DMS53 (cell line): ENCODE results near the gene ENOX1.

Experiments
- DNase-seq: peaks from one replicate; lab custom pipeline; 2025; lab: John Stamatoyannopoulos, UW

ENOX1 gene

DNA sequence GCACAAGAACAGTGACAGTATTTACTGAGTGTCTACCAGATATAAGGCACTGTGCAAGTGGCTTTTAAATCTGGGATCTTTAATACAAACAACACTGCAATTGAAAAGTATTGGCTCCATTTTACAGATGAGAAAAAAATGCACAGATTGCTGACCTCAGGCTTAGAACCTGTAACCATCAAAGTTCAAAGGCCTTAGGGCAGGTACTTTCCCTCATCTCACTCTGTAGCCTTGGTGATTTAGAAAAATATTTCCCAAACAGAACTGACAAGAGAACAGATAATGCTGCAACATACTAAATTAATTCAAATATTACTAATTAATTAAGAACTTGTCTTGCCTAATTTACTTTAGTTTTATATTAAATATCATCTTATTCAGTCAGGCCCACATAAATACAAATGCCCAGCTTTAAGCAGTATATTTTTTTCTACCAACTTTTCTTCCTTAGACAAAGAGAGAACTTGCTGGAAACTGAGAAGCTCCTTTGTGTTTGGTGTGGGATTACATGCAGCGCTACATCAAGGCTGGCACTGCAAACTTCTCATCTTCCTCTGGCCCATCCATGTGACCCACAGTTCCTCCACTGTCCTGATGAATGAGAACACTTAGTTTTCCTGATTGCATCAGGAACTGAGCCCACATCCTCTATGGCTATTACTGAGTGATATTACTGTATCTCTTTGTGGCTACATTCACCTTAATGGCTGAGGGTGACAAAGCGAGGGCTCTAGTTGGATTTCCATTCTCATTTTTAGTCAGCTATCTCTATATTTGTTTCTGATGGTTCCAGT lies 302.1 kb downstream of the ENOX1 start:
- DNase-seq: peak; percentile 2

DNA sequence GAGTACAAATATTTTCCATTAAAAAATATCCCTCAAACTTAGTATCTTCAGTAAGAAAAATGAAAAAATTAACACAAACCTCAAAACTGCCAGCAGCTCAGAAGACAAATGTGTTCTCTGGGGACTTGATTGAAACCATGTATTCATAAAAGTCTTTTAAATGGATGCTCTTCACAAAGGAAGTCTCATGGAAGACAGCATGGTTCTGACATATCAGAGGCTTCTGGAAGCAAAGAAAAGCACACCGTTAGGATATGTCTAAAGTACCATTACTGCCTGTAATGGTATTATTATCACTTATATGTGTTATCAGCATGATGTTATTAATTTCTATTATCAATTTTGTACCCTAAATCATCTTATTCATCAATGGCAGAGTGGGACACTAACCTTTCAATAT lies 302.8 kb downstream of the ENOX1 start:
- no peak for DNase-seq

DNA sequence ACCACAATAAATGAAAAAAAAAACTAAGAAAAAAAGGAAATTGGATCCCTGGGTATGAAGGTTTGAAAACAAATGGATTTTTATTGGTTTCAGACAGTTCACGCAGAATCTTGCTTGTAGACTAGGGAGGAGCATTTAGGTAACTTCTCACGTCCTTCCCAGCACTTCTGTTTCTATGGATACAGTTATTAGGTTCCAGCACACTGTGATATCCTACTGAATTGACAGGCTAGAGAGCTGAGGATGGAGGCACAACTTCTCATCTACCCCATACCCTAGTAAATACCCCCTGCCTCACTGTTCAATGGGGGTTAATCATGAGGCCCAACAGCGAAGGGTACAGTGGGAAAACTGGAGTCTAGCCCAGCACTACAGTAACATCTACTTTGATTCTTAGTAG lies 304.1 kb downstream of the ENOX1 start:
- no peak for DNase-seq

DNA sequence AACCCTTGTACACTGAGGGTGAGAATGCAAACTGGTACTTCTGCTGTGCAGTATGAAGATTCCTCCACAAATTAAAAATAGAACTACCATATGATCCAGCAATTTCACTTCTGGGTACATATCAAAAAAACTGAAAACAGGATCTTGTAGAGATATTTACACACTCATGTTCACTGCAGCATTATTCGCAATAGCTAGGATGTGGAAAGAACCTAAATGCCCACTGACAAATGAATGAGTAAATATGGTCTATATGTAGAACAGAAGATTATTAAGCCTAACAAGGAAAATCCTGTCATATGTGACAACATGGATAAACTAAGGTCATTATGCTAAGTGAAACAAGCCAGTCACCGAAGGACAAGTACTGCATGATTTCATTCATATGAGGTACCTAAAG lies 304.7 kb downstream of the ENOX1 start:
- DNase-seq: no peak

DNA sequence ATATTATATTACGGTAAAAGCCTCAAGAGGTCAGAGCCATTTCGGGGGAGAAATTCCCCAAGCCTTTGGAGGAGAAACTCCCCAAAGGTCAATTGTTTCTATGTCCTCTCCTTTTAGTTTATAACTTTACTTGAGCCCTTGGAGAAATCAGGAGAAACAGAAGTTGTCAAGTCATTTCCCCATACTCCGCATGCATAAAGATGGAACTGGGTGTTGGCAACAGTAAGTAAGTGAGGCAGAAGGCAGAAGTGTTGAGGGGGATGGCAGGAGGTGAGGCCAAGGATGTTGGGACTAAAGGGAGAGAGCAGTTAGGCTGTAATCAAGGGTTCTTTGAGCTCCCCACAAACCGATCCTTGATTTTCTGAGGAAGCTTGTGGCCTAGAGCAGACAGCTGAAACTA lies 307.9 kb downstream of the ENOX1 start:
- DNase-seq: no peak

DNA sequence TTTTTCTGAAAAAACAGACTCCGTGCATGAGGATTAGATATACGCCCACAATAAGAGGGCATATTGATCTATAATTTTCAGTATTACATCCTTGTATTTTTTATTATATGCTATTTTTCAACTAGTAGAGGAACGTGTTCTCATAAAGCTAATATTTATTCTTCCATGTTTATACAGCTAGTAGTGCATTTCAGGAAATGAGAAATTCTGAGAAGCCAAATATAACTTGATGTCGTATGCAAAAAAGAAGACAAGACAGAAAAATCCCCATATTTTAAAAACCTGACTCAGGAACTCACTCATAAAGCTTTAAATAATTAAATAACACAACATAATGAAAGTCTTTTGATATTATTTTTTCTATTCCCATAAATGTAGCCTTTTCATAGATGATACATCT lies 308.6 kb downstream of the ENOX1 start:
- DNase-seq: peak; percentile 53

DNA sequence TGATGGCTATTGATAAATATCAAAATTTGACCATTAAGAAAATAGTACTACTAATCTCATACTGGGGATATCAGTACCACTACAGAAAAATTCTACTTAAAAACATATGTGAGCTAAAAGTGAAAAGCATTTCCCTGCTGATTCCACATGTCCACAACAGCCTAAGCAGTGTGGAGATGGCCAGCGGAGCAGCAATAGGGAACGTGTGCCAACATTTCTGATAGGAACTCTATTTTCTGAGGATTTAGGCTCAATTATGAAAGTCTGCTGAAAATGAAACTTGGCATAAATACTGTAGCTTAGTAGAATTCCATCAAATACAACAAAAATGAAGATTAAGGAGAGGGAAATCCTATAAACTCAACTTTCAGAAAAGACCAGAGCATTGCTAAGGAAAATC lies 311.6 kb downstream of the ENOX1 start:
- DNase-seq: no peak

DNA sequence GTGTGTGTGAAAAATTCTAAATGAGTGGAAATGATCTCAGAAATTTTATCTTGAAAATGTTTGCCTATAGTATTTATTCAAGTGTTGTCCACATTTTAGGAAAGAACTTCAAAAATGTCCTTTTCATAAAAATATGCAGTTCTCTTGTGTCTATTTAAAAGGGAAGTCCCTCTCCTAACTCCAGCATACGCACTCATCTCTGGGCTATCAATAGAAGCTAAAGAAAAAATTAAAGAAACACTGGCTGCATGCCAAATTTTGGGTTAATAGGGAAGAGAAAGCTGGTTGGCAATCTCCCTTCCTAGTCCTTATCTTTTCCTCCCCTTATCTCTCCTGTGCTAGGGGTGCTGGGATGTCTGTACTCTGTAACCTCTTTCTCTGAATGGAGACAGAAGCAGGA lies 313.3 kb downstream of the ENOX1 start:
- DNase-seq: peak; percentile 4

DNA sequence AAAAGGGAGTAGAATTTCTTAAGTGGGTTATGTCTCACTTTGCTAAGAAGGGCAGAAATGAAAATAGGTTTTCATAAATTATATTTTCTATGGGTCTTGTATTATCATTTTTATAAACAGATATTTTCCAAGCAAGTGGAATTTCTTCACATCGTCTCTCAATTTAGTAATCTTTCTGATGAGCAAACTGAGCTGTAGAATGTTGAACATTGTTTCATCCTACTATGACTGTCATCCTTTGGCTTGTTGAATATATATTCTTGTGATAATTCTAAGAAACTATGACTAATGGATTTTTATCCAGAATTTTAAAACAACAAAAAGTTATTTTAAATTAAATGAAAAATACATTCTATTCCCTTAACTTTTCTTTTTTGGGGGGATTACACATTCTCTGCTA lies 313.8 kb downstream of the ENOX1 start:
- DNase-seq: no peak

DNA sequence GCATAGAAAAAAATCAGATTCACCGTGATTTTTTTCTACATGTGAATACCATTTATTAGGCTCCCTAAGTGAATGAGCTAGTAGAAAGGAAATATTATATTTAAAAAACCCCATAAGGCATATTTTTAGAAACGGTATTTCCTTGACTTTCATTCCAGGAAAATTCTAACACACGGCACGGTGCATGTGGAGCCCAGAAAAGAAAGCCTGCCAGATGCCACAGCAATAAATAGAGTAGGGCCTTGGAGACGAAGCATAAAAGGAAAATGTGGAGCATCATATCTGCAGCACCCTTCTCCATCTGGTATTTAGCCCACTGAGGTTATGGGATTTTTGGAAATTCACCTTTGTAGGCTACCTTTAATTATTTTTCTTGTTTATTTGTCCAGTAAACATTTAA lies 314.4 kb downstream of the ENOX1 start:
- DNase-seq: no peak

DNA sequence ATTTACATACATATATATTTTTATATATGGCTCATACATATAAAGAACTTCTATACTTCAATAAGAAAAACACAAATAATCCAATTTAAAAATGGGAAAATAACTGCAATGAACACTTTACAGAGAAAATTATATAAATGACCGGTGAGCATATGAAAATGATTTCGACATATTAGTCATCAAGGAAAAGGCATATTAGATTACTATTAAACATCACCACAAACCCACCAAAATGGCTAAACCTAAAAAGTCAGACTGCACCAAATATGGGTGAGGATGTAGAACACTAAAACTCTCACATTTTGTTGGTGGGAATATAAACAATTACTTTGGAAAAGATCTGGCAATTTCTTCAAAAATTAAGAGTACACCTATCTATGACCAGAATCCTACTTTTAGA lies 316.2 kb downstream of the ENOX1 start:
- DNase-seq: no peak

DNA sequence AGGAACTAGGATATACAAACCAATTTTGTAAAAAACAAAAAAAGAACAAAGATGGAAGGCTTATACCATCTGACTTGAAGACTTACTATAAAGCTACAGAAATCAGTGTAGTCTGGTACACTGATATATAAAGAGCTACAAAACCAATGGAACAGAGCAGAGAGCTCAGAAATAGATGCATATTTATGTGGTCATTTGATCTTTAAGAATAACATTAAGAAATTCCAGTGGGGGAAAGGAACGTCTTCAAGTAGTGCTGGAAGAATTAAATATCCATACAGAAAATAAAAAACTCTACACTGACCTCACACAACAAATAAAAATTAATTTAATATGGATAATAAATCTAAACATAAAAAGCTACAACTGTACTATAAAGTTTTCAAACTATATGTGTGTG lies 317.0 kb downstream of the ENOX1 start:
- no peak for DNase-seq

DNA sequence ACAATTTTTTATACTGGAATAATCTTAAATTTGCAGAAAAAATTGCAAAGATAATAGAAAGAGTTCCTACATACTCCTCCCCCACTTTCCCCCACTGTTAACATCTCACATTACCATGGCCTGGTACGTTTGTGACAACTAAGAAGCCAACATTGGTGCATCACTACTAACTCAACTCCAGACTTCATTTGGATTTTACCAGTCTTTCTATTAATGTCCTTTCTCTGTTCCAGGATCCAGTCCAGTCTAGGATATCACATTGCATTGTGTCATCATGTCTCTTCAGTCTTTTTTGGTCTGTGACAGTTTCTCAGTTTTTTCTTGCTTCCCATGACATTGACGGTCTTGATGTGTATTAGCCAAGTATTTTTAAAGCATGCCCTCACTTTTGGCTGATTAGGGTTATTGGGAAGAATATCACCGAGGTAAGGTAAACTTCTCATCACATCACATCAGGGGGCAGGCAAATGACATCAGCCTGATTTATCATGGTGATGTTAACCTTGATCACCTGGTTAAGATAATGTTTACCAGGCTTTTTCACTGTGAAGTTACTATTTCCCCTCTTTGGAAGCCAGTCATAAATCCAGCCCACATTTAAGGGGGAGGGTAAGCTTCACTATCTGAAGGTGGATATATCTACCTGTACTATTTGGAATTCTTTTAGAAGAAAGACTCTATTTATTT lies 322.1 kb downstream of the ENOX1 start:
- DNase-seq: no peak

DNA sequence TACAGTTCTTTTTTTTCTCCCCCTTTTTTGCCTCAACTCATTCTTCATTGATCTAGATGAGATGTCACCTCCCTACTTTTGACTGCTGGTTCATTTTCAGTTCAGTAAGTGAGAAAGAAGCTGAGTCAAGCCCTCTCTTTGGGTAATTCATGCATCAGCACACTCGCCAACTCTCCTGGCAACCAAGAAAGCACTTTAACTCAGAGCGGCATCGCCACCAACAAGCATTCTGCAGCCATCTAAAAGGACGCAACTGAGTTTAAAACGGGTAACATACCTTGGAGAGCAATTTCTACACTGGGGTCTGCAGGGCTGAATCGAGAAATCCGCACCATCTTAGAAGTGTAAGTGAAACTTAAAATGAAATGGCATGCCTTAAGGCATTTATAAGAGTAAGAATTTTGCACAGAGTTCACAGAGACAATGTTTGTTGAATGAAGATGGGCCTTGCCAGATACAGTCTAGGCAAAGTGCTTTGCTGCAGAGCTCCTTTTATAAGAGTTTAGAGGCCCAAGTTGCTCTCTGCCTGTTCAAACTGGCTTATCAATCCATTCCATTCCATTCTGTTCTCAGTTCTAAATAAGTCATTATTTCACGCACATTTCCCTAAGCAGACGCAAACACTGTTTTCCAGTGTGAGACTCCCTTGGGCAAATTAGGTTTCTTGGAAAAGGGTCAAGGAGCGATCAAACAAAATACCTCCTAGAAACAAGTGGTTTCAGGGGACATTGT lies 338.0 kb downstream of the ENOX1 start:
- DNase-seq: no peak

DNA sequence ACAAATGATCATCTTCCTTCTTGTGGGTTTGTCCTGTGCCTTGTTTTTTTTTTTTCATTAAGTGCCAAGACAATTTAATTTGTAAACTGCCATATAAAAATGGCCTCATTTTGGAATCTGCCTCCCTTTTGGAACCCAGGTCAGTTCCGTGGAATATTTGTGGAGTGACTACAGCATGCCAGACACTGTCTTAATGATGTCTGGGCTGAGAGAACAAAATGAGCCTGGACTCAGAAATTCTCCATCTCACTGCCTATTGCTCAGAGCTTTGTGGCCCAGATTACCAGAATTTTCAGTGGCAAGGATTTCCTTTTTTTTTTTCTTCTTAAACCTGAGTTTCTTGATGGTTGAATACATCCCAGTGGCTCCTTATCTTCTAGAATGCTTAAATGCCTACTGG lies 340.6 kb downstream of the ENOX1 start:
- no peak for DNase-seq

DNA sequence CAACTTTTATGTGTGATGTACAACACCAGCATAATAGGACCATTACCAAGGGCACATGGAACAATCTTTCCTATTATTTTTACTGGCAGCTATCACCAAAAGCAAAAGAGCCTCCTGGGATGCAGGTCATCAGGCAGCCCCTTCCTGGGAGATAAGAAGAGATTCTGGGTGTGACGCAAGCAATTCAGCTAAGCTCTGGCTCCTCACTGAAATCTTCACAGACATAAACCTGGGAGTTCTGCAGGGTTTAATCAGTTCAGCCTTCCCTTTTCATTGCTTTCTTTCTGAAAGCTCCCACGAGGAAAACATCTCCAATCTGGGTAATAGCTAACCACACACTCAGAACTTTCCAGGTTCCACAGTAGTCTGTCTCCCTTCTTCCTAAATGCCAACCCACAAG lies 341.1 kb downstream of the ENOX1 start:
- DNase-seq: no peak

DNA sequence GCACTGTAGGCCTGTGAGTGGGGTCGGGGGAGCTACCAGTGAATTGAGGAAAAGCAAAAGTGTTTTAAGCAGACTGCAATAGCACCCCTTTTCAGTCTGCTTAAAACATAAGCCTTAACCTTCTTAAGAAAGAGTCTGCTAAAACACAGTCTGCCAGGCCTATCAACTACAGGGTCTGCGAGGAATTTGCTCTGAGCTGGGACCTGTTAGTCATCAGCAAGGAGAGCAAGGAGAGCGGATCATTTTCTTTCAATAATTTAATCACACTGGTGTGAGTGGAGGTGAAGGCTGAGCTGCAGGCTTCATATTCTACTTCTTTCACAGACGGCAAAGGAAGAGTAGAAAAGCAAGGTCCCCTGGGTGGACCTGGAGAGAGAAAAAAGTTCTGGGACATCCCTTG lies 342.7 kb downstream of the ENOX1 start:
- no peak for DNase-seq

DNA sequence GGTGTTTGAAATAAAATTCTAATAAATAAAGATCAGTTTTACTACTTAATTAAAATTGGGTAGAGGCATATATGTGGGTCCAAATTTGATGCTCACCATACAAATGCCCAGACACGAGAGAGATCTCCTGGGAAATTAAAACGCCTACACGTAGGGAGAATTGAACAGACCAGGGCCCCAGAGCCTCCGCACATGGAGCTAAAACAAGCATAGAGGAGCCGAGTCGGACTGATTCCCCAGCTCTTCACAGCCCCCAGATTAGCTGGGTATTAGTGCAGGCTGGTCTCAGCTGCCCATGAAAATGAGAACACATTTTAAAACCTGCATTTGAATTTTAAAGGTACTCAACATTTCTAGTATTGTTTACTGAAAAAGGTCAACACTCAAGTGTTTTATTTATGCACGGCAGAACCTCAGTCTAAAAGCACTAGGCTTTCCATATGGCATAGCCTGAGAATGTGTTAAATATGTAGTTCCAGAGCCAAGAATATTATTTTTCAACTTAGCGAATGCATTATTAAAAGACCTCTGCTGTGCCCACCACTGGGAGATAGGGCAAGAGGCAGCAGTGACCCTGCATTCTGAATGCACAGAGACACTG lies 344.8 kb downstream of the ENOX1 start:
- DNase-seq: no peak

DNA sequence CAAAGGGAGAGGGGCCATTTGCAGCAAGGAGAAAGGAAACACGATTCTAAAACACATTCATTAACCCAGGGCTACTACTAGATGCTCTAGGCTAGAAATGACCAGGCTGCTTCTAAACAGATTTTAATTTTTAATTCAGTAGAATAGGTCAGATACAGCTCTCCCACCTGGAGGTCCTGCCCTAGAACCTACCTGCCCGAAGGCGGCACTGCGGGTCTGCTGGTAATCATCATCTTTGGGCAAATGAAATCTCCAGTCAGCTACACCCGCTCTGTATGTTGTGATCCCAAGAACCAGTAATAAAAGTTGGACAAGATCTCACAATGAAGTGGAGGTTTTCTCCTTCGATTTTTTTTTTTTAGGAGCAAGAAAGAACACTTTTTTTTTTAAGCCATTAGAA lies 345.3 kb downstream of the ENOX1 start:
- DNase-seq: no peak

DNA sequence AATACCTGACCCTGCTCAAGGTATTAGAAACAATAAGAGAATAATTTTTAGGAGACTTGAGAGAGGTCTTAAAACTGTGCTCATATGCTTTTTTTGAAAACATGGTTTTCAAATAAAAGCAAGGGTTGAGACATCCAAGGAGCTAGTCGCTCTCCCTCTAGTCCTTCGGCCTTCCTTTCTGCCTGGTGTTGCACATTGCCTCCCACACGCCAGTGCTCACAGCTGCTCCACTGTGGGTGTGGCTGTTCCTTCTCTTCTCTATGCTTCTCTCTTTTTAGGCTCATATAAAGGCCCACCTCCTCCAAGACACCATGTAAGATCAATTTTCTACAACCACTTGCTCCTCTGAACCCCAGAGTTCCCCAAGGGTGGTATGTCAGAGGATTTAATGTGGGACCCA lies 352.6 kb downstream of the ENOX1 start:
- no peak for DNase-seq

DNA sequence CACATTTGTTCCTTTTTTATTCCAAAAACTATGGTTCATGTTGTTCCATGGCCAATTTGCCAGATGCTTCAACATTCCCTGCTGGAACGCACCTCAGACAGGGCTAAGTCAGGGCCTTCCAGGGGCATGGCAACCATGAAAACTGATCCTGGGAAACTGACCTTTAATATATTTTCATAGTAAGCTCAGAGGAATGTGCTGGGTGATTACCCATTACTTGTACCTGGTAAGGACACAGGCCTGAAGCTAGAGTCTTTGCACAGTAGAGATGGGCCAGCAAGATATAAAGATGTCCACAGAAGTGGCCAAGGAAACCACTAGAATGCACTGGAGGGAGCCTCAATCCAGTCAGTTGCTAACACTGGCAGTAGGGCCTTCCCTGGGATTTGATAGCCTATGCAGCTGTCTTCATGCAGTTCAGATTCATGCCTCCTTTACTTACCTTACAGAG lies 353.1 kb downstream of the ENOX1 start:
- DNase-seq: no peak

DNA sequence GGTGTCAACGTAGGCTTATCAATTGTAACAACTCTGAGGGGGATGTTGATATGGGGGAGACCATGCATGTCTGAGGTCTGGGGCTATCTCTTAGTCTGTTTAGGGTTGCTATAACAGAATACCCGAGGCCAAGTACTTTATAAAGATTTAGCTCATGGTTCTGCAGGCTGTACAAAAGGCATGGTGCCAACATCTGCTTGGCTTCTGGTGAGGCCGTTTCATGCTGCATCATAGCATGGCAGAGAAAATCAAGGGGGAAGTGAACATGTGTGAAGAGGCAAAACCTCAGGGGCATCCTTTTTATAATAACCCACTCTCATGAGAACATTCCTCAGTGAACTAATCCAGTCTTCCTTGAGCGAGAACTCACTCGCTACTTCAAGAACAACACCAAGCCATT lies 353.8 kb downstream of the ENOX1 start:
- DNase-seq: no peak

DNA sequence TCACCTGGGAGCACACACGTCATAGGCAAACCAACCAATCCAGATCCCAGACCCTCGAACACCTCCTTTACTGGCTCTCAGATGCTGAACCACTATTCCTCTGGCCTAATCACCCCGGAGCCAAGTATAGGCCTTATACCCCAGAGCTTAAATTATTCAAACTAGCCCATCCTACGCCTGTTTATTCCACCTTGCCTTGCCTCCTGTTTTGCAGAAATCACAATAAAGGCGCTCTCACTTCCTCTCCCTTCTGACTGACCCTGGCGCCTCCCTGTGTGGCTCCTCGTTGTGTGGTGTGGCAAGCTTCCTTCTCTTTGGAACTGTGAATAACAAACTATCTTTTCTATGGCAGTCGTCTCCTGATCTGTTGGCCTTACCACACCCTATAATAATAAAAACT lies 354.9 kb downstream of the ENOX1 start:
- DNase-seq: no peak
